Endothelial cell of umbilical vein (primary cell): ENCODE results near the gene COX8A. TPM values are rescaled to one million over a fixed set of nuclear protein-coding genes. Genes with fewer than 3 reads are reported as not detected.

Experiments
- BruUV-seq: library from RNA; stranded (reverse); fragments of 400-500 nt; replicated peaks from 2 replicates; lab custom pipeline; 2021; lab: Mats Ljungman, UMichigan
- CTCF ChIA-PET: fragments of 300-600, 350-600 bp; sonication (Branson Sonifier 250); formaldehyde crosslinking; loops from one replicate; lab custom pipeline; 2021; ENCODE audit warnings: antibody characterized with exemption, inconsistent platforms; lab: Charles Lee
- POLR2A ChIA-PET: fragments of 300-600, 350-600 bp; sonication (Branson Sonifier 250); formaldehyde crosslinking; loops from one replicate; lab custom pipeline; 2021; ENCODE audit warnings: antibody characterized with exemption, inconsistent platforms; lab: Charles Lee
- DNase-seq: peaks from one replicate; pipeline ENCODE4 v3.0.0-alpha.2; 2011; ENCODE audit warnings: low read depth, low spot score
- FAIRE-seq: peaks from 2 replicates; lab custom pipeline; 2011; peaks lifted over from hg19 to GRCh38; lab: Jason Lieb, UNC
- H2AFZ ChIP-seq: 2 replicates; pipeline ENCODE4 v1.6.0; 2012; ENCODE audit warnings: low read depth, low read length, control low read depth, inconsistent platforms
- H3K27ac ChIP-seq: 2 replicates; pipeline ENCODE4 v1.5.1; 2011; ENCODE audit warnings: low read depth, mild to moderate bottlenecking, control low read depth, low read length, moderate library complexity; ENCODE audit not compliant: insufficient read depth
- H3K27me3 ChIP-seq, 2 experiments: 2 replicates each; pipeline versions ENCODE4 v1.6.0 to v1.6.1; 2011; ENCODE audit warnings: low read length in 2 of 2, mixed read lengths in 1 of 2; ENCODE audit not compliant: control insufficient read depth in 2 of 2, insufficient read depth in 2 of 2
- H3K36me3 ChIP-seq, 2 experiments: 2 replicates in 1 of 2; 3 replicates in 1 of 2; pipeline ENCODE4 v1.5.1; 2011; ENCODE audit warnings: low read length in 2 of 2, mild to moderate bottlenecking in 1 of 2, moderate library complexity in 1 of 2; ENCODE audit not compliant: control insufficient read depth in 2 of 2, insufficient read depth in 2 of 2; ENCODE audit errors: extremely low read depth in 1 of 2
- H3K4me1 ChIP-seq: 3 replicates; pipeline ENCODE4 v1.5.1; 2011; ENCODE audit warnings: mild to moderate bottlenecking, low read length; ENCODE audit not compliant: control insufficient read depth, insufficient read depth; ENCODE audit errors: extremely low read depth
- H3K4me2 ChIP-seq: 2 replicates; pipeline ENCODE4 v1.6.1; 2011; ENCODE audit warnings: low read length, control low read depth, mixed read lengths; ENCODE audit not compliant: insufficient read depth
- H3K4me3 ChIP-seq, 3 experiments: fragments of 200-600 bp in 1 of 3; sonication (generic), shearing (Covaris generic) in 1 of 3; replicated peaks in 1 of 3; 2 replicates each; pipeline ENCODE4 v1.5.1; 2011 to 2016; ENCODE audit warnings: control low read depth in 3 of 3, low read length in 3 of 3, mild to moderate bottlenecking in 2 of 3, inconsistent platforms in 1 of 3, low read depth in 1 of 3, moderate library complexity in 1 of 3; ENCODE audit not compliant: insufficient read depth in 1 of 3
- H3K79me2 ChIP-seq: 2 replicates; pipeline ENCODE4 v1.6.0; 2012; ENCODE audit warnings: low read length, inconsistent platforms; ENCODE audit not compliant: control insufficient read depth, insufficient read depth
- H3K9ac ChIP-seq: replicated peaks from 2 replicates; pipeline ENCODE3; 2011; ENCODE audit warnings: low read length, control low read depth; ENCODE audit not compliant: insufficient read depth; ENCODE audit errors: extremely low read depth
- H3K9me1 ChIP-seq: replicated peaks from 3 replicates; pipeline ENCODE4 v1.6.0; 2011; ENCODE audit warnings: mild to moderate bottlenecking, low read length; ENCODE audit not compliant: control insufficient read depth, insufficient read depth; ENCODE audit errors: extremely low read depth
- H3K9me3 ChIP-seq: replicated peaks from 2 replicates; pipeline ENCODE4 v1.5.1; 2012; ENCODE audit warnings: low read length, inconsistent platforms; ENCODE audit not compliant: control insufficient read depth, insufficient read depth
- H4K20me1 ChIP-seq: replicated peaks from 2 replicates; pipeline ENCODE3; 2011; ENCODE audit warnings: mild to moderate bottlenecking, low read length; ENCODE audit not compliant: control insufficient read depth, insufficient read depth; ENCODE audit errors: extremely low read depth
- EZH2 ChIP-seq: IDR thresholded peaks from 2 replicates; pipeline ENCODE4 v1.6.1; 2012; ENCODE audit warnings: borderline replicate concordance, low read depth, mild to moderate bottlenecking, moderate library complexity, low read length, inconsistent platforms; ENCODE audit not compliant: severe bottlenecking
- FOS ChIP-seq: IDR thresholded peaks from 2 replicates; pipeline ENCODE4 v1.6.1; 2011; ENCODE audit warnings: mild to moderate bottlenecking, low read length, moderate library complexity, borderline replicate concordance; ENCODE audit not compliant: insufficient read depth
- GATA2 ChIP-seq: IDR thresholded peaks from 2 replicates; pipeline ENCODE4 v1.7.0; 2011; ENCODE audit warnings: low read depth, mild to moderate bottlenecking, moderate library complexity, mixed read lengths, low read length; ENCODE audit not compliant: insufficient read length, insufficient read depth
- JUN ChIP-seq: IDR thresholded peaks from 2 replicates; pipeline ENCODE4 v1.6.1; 2011; ENCODE audit warnings: borderline replicate concordance, low read depth; ENCODE audit not compliant: insufficient read length, insufficient read depth
- MYC ChIP-seq: IDR thresholded peaks from one replicate; pipeline ENCODE4 v1.6.1; 2011; ENCODE audit warnings: mild to moderate bottlenecking, low read depth, low read length
- POLR2A ChIP-seq: IDR thresholded peaks from 2 replicates; pipeline ENCODE4 v1.6.1; 2012; ENCODE audit warnings: low read depth, mild to moderate bottlenecking, control low read depth, low read length
- POLR2AphosphoS5 ChIP-seq: IDR thresholded peaks from 2 replicates; pipeline ENCODE4 v1.6.1; 2012; ENCODE audit warnings: low read depth, mild to moderate bottlenecking, control low read depth, low read length, moderate library complexity; ENCODE audit not compliant: insufficient read depth
- dilution Hi-C: fragments of 300-500 bp; cut with MboI; formaldehyde crosslinking; loops from one replicate; pipeline ENCODE4 v1.15.0; 2019; ENCODE audit warnings: low sequenced_read_pairs; ENCODE audit not compliant: extremely low pct_ligation_motif_present
- intact Hi-C: fragments of 100-400 bp; cut with micrococcal nuclease; formaldehyde crosslinking; loops from one replicate; pipeline ENCODE4 v1.10.0; 2022
- polyA plus RNA-seq, 4 experiments: library from polyadenylated mRNA; depleted of rRNA in 3 of 4; stranded (reverse) in 3 of 4; unstranded in 1 of 4; fragments of >200 nt; gene quantifications; 2 replicates each; pipeline versions ENCODE4 v1.2.1 to v1.2.3, GENCODE V29; 2011 to 2012; ENCODE audit warnings: missing spikeins in 1 of 4
- total RNA-seq: library from RNA; stranded (reverse); gene quantifications from 2 replicates; pipeline ENCODE4 v1.2.3, GENCODE V29; 2021
- TF ChIP-seq, protein P1 (sequence below): IDR thresholded peaks from 2 replicates; pipeline ENCODE4 v1.6.1; 2011; ENCODE audit not compliant: insufficient read depth, insufficient read length
- TF ChIP-seq, protein P2 (sequence below), 2 donors: IDR thresholded peaks; 1 replicate in 1 of 2; 2 replicates in 1 of 2; pipeline ENCODE4 v1.5.1; 2011; ENCODE audit warnings: low read length in 2 of 2, mild to moderate bottlenecking in 2 of 2, moderate library complexity in 2 of 2, control low read depth in 1 of 2, inconsistent platforms in 1 of 2, low read depth in 1 of 2; ENCODE audit not compliant: insufficient read depth in 1 of 2; ENCODE audit errors: extremely low read depth in 1 of 2

Gene COX8A
- total and polyA plus RNA-seq, 2 donors (not counting 3 experiments of a cell fraction or from before 2014, with no cell fraction given) = 339 to 930 TPM

DNA sequence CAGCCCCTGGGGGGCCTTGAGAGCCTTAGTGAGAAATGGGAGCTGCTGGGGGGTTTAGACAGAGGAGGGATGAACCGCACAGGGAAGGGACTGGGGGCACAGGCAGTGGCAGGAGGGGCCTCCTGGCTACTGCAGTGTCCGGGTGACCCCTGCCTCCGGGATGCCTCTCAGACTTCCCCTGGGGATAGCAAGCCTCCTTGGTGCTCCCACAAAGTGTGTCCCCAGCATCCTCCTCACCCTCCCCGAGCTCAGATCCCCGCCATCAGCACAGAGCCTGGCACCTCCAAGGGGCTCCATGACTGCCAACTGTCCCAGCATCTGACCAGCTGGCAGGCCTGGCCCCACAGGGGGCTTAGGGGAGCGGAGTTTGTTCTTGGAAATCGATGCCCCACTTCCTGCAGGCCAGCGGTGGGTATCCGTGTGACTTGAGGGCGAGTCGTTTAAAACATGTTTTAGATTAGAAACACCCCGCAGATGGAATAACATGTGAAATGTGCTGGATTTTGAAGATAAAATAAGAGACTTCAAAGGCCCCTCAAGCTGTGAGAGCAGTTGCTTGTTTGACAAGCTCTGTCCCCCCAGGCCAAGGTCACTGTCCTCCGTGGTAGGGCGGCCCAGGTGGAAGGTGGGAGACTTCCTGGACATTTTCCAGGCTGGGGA is 47.8 kb downstream of the COX8A start:
- Histone ChIP-seq H3K27ac (no peak overlapping the region), H3K4me1 (no peaks in the 10 kb centered on the region), H3K79me2 (no peaks in the 10 kb centered on the region), H3K9ac (no peak overlapping the region), H4K20me1 (no peaks in the 10 kb centered on the region), H2AFZ (no peak overlapping the region), H3K27me3 (no peaks in the 10 kb centered on the region), H3K4me3 (no peak overlapping the region), H3K36me3 (no peaks in the 10 kb centered on the region), H3K4me2 (no peak overlapping the region), H3K9me3 (no peaks in the 10 kb centered on the region), H3K9me1 (no peaks in the 10 kb centered on the region)
- TF ChIP-seq MYC (no peak), GATA2 (no peak), POLR2A (no peak), POLR2AphosphoS5 (no peak), JUN (no peak), EZH2 (no peak), FOS (no peak)
- TF ChIP-seq, protein P1, sequence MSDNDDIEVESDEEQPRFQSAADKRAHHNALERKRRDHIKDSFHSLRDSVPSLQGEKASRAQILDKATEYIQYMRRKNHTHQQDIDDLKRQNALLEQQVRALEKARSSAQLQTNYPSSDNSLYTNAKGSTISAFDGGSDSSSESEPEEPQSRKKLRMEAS = no peak
- TF ChIP-seq, protein P2, sequence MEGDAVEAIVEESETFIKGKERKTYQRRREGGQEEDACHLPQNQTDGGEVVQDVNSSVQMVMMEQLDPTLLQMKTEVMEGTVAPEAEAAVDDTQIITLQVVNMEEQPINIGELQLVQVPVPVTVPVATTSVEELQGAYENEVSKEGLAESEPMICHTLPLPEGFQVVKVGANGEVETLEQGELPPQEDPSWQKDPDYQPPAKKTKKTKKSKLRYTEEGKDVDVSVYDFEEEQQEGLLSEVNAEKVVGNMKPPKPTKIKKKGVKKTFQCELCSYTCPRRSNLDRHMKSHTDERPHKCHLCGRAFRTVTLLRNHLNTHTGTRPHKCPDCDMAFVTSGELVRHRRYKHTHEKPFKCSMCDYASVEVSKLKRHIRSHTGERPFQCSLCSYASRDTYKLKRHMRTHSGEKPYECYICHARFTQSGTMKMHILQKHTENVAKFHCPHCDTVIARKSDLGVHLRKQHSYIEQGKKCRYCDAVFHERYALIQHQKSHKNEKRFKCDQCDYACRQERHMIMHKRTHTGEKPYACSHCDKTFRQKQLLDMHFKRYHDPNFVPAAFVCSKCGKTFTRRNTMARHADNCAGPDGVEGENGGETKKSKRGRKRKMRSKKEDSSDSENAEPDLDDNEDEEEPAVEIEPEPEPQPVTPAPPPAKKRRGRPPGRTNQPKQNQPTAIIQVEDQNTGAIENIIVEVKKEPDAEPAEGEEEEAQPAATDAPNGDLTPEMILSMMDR (IDR thresholded peaks at IDR 0.05; ENCODE audit: extremely low read depth in 1 of 2, insufficient read depth in 1 of 2, low read depth in 1 of 2, low read length in 2 of 2) = no peak
- dilution Hi-C loops = no loop called here
- POLR2A ChIA-PET = interaction anchor here (0.6 kb wide), 1 partner anchor 49 kb away, joined by 4 read pairs; no protein-coding TSS in a partner anchor
- intact Hi-C loops = no loop called here
- FAIRE-seq (no peak), DNase-seq (no peak)
- BruUV-seq = no TSS peak
- CTCF ChIA-PET = interaction anchor here (0.8 to 1.2 kb wide), 4 partner anchors 8 to 27 kb away, joined by 3 to 6 read pairs (median 3); no protein-coding TSS in a partner anchor
